Activated naive CD4-positive, alpha-beta T cell treated with anti-CD3 and anti-CD28 coated beads, Interleukin-2, amount 50 U/mL, for 16 hours (primary cell): ENCODE measurements around the gene GRIP2.

Experiments
- DNase-seq: peaks from one replicate; pipeline ENCODE4 v3.0.0-alpha.2; 2020

GRIP2 gene

GRCh38 chr3:14539742-14540491 is at the start of gene GRIP2:
Gene GRIP2, minus strand, starts transcription at chr3:14540342. Its CDS starts 34 bp downstream, at chr3:14540308.
- DNase-seq: no peak

GRCh38 chr3:14588425-14589112 is 48.4 kb upstream of the GRIP2 start:
- no peak for DNase-seq

GRCh38 chr3:14587740-14588360 is 47.7 kb upstream of the GRIP2 start:
- DNase-seq: no peak

GRCh38 chr3:14586611-14587010 is 46.5 kb upstream of the GRIP2 start:
- no peak for DNase-seq

- DNase-seq: no peak
Observed at GRCh38 chr3:14583548-14584091, 43.5 kb upstream of the GRIP2 start.

GRCh38 chr3:14582045-14582410 is 41.9 kb upstream of the GRIP2 start:
- no peak for DNase-seq

- DNase-seq: no peak
Observed at GRCh38 chr3:14581334-14582044, 41.3 kb upstream of the GRIP2 start.

- no peak for DNase-seq
Observed at GRCh38 chr3:14577897-14578296, 37.8 kb upstream of the GRIP2 start.

GRCh38 chr3:14576163-14576562 is 36.0 kb upstream of the GRIP2 start:
- DNase-seq: no peak

- DNase-seq: no peak
Observed at GRCh38 chr3:14574183-14574582, 34.0 kb upstream of the GRIP2 start.

- DNase-seq: no peak
Observed at GRCh38 chr3:14573706-14574105, 33.6 kb upstream of the GRIP2 start.

GRCh38 chr3:14570864-14571263 is 30.7 kb upstream of the GRIP2 start:
- no peak for DNase-seq

GRCh38 chr3:14570089-14570488 is 29.9 kb upstream of the GRIP2 start:
- DNase-seq: no peak

GRCh38 chr3:14569474-14570000 is 29.4 kb upstream of the GRIP2 start:
- no peak for DNase-seq

- DNase-seq: no peak
Observed at GRCh38 chr3:14568269-14568668, 28.1 kb upstream of the GRIP2 start.

GRCh38 chr3:14566812-14567211 is 26.7 kb upstream of the GRIP2 start:
- DNase-seq: no peak

- DNase-seq: no peak
Observed at GRCh38 chr3:14565868-14566588, 25.9 kb upstream of the GRIP2 start.

GRCh38 chr3:14564741-14565140 is 24.6 kb upstream of the GRIP2 start:
- DNase-seq: no peak

GRCh38 chr3:14563946-14564539 is 23.9 kb upstream of the GRIP2 start:
- no peak for DNase-seq

GRCh38 chr3:14562121-14562890 is 22.2 kb upstream of the GRIP2 start:
- DNase-seq: no peak
